Common myeloid progenitor, CD34-positive (primary cell): Measurements from ENCODE around the gene INPP5D.

Experiments
- CTCF ChIA-PET: fragments of 350-600 bp; sonication (Branson Sonifier 250); formaldehyde crosslinking; loops from one replicate; lab custom pipeline; 2021; ENCODE audit warnings: antibody characterized with exemption; lab: Charles Lee
- POLR2A ChIA-PET: fragments of 350-600 bp; sonication (Branson Sonifier 250); formaldehyde crosslinking; loops from one replicate; lab custom pipeline; 2021; ENCODE audit warnings: antibody characterized with exemption; lab: Charles Lee
- DNase-seq, 3 donors: peaks; one replicate each; pipeline versions ENCODE4 v3.0.0 to v3.0.0-alpha.2; 2013
- H3K27ac ChIP-seq, 2 experiments: 1 replicate in 1 of 2; 2 replicates in 1 of 2; pipeline ENCODE4 v1.7.0; 2013; ENCODE audit warnings: inconsistent platforms in 2 of 2, low read length in 2 of 2, mild to moderate bottlenecking in 2 of 2, low read depth in 1 of 2, moderate library complexity in 1 of 2; ENCODE audit not compliant: severe bottlenecking in 2 of 2, insufficient read depth in 1 of 2, poor library complexity in 1 of 2
- H3K27me3 ChIP-seq, 5 experiments: replicated peaks in 2 of 5; 1 replicate in 3 of 5; 2 replicates in 2 of 5; pipeline versions ENCODE4 v1.6.1 to v1.7.0; 2013; ENCODE audit warnings: low read length in 4 of 5, mild to moderate bottlenecking in 2 of 5, moderate library complexity in 2 of 5, inconsistent platforms in 1 of 5; ENCODE audit not compliant: insufficient read depth in 5 of 5, control insufficient read depth in 4 of 5
- H3K36me3 ChIP-seq, 4 experiments: 1 replicate in 2 of 4; 2 replicates in 2 of 4; pipeline versions ENCODE4 v1.6.1 to v1.7.0; 2013; ENCODE audit warnings: low read length in 3 of 4, control low read depth in 1 of 4, mild to moderate bottlenecking in 1 of 4; ENCODE audit not compliant: control insufficient read depth in 4 of 4, insufficient read depth in 4 of 4
- H3K4me1 ChIP-seq, 4 experiments: 1 replicate in 3 of 4; 2 replicates in 1 of 4; pipeline versions ENCODE4 v1.6.1 to v1.7.1; 2013; ENCODE audit warnings: low read length in 3 of 4, mild to moderate bottlenecking in 3 of 4, control low read depth in 1 of 4, inconsistent platforms in 1 of 4, moderate library complexity in 1 of 4; ENCODE audit not compliant: control insufficient read depth in 4 of 4, insufficient read depth in 4 of 4; ENCODE audit errors: control extremely low read depth in 1 of 4
- H3K4me3 ChIP-seq, 7 experiments: 1 replicate in 4 of 7; 2 replicates in 3 of 7; pipeline versions ENCODE4 v1.5.1 to v1.7.0; 2013; ENCODE audit warnings: mild to moderate bottlenecking in 7 of 7, low read length in 6 of 7, moderate library complexity in 6 of 7, inconsistent platforms in 2 of 7, low read depth in 2 of 7, control low read depth in 1 of 7; ENCODE audit not compliant: insufficient read depth in 4 of 7, control insufficient read depth in 1 of 7; ENCODE audit errors: extremely low read depth in 1 of 7
- H3K9me3 ChIP-seq, 5 experiments: 1 replicate in 4 of 5; 2 replicates in 1 of 5; pipeline versions ENCODE4 v1.6.1 to v1.7.1; 2013; ENCODE audit warnings: low read length in 4 of 5, mild to moderate bottlenecking in 2 of 5, inconsistent platforms in 1 of 5, low read depth in 1 of 5, moderate library complexity in 1 of 5; ENCODE audit not compliant: control insufficient read depth in 4 of 5, insufficient read depth in 2 of 5; ENCODE audit errors: control extremely low read depth in 1 of 5
- WGBS: methylation state at CpG from one replicate; pipeline ENCODE4 v1.1.5; 2013; ENCODE audit not compliant: insufficient coverage; 5-methylcytosine and 5-hydroxymethylcytosine counted together

INPP5D gene

DNA sequence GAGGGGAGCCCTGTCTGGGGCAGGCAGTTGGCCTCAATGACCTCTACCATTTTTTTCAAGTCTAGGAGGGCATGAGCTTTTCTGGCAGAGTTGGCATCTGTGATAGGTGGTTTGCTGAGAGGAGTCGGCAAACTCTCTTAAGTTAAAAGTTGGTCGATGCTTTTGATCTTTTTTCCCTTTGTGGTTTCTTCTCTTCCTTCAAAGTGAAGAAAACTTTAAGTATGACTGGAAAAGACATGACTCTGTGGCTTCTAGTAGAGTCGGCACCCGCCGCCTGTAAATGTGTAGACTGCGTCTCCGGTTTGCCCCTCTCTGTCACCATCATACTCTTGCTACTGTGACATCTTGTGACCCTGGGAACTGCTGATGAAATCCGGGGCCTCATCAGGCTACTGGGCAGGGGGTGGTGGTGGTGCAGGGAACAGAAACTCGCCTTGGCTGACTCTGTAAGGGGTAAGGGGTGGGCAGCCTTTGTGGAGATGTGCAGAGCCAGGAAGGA, 21.1 kb downstream of the INPP5D start:
- 0% methylated on average over 5 of the region's 9 CpGs for WGBS
- CTCF ChIA-PET = interaction anchor here (1.4 to 6.1 kb wide), 9 partner anchors 8 to 27 kb away, joined by 4 to 42 read pairs (median 9); partner anchors contain the start of gene INPP5D
- H3K4me3 ChIP-seq = peak overlapping the region in 2 of 7 experiments; percentile 24 to 30
- no peaks in the 10 kb centered on the region for H3K27me3 ChIP-seq
- peak in 2 of 3 donors; percentile 56 to 63 for DNase-seq
- no peaks in the 10 kb centered on the region for H3K9me3 ChIP-seq
- H3K4me1 ChIP-seq = peaks cover 61 to 97% (median 95%) of the 10 kb centered on the region in 4 experiments
- POLR2A ChIA-PET = interaction anchor here (0.8 kb wide), 1 partner anchor 19 kb away, joined by 3 read pairs; no protein-coding TSS in a partner anchor
- peak overlapping the region; percentile 83 to 88 for H3K27ac ChIP-seq
- H3K36me3 ChIP-seq = peaks cover 2 to 59% (median 29%) of the 10 kb centered on the region in 4 experiments

DNA sequence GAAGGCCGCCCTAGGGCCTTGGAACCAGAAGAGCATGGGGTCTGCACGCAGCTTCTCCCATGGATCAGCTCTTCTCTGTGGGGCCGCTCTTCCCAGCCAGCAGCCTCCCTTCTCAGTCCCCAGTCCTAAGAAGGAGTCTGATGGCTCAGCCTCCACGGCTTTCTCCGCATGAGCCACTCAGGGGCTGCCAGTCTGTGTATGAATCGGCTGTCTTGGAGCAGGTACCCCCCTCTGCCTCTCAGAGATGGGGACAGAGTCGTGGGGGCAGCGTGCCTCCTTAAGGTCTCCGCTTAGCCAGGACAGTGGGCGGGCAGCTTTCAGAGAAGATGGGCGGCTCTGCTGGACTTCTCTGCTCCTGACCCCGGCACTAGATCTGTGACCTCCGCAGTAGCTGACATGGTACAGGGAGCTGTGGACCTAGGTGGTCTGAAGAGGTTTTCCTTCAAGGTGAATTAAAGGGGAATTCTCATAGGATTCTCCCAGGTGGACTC, 21.6 kb downstream of the INPP5D start:
- peak overlapping the region; percentile 83 to 88 for H3K27ac ChIP-seq
- H3K4me3 ChIP-seq = peak overlapping the region in 1 of 7 experiments; percentile 24
- H3K27me3 ChIP-seq = no peaks in the 10 kb centered on the region
- peaks cover 59 to 97% (median 95%) of the 10 kb centered on the region in 4 experiments for H3K4me1 ChIP-seq
- POLR2A ChIA-PET = interaction anchor here (2.1 kb wide), 1 partner anchor 21 kb away, joined by 9 read pairs; no protein-coding TSS in a partner anchor
- CTCF ChIA-PET = interaction anchor here (1.0 to 6.1 kb wide), 13 partner anchors 8 to 49 kb away, joined by 4 to 42 read pairs (median 9); partner anchors contain the start of gene INPP5D
- peaks cover 5 to 61% (median 33%) of the 10 kb centered on the region in 4 experiments for H3K36me3 ChIP-seq
- 61% methylated on average over 12 of the region's 13 CpGs for WGBS
- DNase-seq = peak in 1 of 3 donors; percentile 44
- H3K9me3 ChIP-seq = no peaks in the 10 kb centered on the region

DNA sequence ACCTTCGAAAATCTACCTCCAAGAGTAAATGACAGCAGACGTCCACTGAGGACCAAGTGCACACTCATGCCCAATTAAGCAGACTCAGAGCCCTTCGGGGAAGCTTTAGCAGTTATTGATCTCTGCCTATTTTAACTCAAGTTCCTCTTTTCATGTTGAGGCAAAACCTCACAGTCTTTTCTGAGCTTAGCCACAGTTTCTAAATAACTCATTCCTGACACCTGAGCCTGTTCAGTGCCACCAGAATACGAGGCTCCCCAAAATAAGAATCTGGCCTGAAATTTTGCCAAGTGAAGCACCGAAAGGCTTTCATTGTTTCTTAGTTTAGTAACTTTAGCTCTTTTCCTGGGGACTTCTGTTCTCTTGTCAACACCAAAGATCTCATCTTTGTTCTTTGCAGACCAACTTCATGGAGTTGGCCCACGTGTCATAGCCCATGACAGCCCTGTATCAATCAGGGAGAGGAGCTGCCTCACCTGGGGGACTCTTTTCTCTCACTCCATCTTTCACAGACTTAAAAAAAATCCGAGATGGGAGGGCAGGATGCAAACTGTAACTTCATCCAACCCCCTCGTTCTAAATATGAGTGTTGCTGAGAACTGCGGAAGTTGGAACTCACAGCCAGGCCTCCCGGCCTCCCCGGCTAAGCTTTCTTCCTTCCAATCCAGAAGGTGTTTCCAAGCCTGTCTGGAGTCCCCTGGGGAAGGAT, 22.2 kb downstream of the INPP5D start:
- POLR2A ChIA-PET = interaction anchor here (1.0 to 2.1 kb wide), 2 partner anchors 10 to 21 kb away, joined by 3 to 9 read pairs; no protein-coding TSS in a partner anchor
- peak overlapping the region; percentile 83 to 88 for H3K27ac ChIP-seq
- no peaks in the 10 kb centered on the region for H3K27me3 ChIP-seq
- H3K4me1 ChIP-seq = peaks cover 55 to 95% (median 94%) of the 10 kb centered on the region in 4 experiments
- peak; percentile 56 to 86 (median 79) for DNase-seq
- H3K9me3 ChIP-seq = no peaks in the 10 kb centered on the region
- CTCF ChIA-PET = interaction anchor here (0.9 to 6.1 kb wide), 11 partner anchors 9 to 83 kb away, joined by 3 to 42 read pairs (median 9); partner anchors contain the start of gene INPP5D
- peaks cover 6 to 61% (median 34%) of the 10 kb centered on the region in 4 experiments for H3K36me3 ChIP-seq
- peak overlapping the region in 3 of 7 experiments; percentile 24 to 51 (median 37) for H3K4me3 ChIP-seq
- 19% methylated on average over 8 of the region's 11 CpGs for WGBS

DNA sequence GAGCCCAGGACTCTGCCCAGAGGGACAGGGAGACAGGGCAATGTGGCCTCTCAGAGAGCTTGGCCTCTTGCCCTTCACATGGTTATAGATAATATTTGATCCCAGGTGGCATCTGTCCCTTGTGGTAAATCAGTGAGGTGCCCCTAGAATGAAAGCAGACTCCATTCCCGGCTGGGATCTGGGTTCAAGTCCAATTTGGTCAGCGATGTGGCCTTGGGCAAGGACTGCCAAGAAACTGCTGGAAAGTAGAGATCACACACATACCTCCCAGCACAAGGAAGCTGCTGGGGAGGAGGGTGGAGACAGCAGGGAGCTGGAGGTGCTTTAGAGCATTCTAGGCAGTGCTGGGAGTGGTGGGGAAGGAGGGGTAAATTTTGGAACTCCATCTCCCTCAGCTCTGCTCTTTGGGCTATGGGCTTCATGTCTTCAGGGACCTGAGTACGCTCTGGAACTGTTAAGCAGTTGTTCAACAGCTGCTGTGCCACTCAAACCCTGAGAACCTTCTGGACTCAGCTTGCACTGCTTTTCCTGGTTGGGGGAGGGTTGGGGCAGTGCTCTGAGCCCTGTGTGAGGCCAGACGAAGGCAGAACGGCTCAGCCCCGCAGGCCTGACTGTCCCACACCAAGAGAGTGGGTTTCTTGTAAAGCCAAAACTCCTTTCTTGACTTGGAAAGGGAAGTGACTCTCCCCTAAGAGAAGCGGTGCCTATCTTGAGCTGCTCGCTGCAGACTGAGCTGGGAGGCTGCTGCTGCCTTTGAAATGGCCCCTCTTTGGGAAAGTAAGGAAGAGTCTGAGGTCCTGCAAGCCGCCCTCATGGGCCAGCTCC, 23.0 kb downstream of the INPP5D start:
- CTCF ChIA-PET = interaction anchor here (0.8 to 6.1 kb wide), 13 partner anchors 10 to 83 kb away, joined by 3 to 42 read pairs (median 9); partner anchors contain the start of gene INPP5D

DNA sequence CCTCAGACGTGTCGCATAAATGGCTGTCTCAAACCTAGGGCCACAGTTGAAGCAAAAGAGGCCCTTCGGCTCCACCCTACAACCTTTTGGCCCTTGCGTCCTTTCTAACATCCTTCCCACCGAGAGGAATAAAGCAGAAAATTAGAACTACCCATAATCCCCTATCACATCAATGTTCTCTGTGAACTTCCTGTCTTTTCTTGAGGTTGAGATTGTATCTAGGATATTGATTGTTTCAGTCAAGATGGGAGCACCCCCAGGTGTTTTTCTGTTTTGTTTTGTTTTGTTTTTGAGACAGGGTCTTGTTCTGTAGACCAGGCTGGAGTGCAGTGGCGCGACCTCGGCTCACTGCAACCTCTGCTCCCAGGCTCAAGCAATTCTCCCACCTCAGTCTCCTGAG, 23.6 kb downstream of the INPP5D start:
- Histone ChIP-seq H3K4me3 (peak overlapping the region in 4 of 7 experiments; percentile 15 to 51 (median 24)), H3K9me3 (no peaks in the 10 kb centered on the region), H3K36me3 (peaks cover 9 to 66% (median 36%) of the 10 kb centered on the region in 4 experiments), H3K27ac (peak overlapping the region; percentile 83 to 88), H3K4me1 (peaks cover 57 to 96% (median 91%) of the 10 kb centered on the region in 4 experiments), H3K27me3 (no peaks in the 10 kb centered on the region)
- CTCF ChIA-PET = interaction anchor here (0.7 to 6.1 kb wide), 10 partner anchors 8 to 52 kb away, joined by 3 to 42 read pairs (median 10); partner anchors contain the start of gene INPP5D
- no peak for DNase-seq
- WGBS = 68% methylated on average over 6 of the region's 8 CpGs
- POLR2A ChIA-PET = interaction anchor here (1.0 to 2.1 kb wide), 4 partner anchors 9 to 24 kb away, joined by 3 to 9 read pairs (median 4); partner anchors contain the start of gene INPP5D

More for the DNA sequence above, 23.0 kb downstream of the INPP5D start:
- Histone ChIP-seq H3K27me3 (no peaks in the 10 kb centered on the region), H3K4me1 (peaks cover 58 to 95% (median 91%) of the 10 kb centered on the region in 4 experiments), H3K36me3 (peaks cover 6 to 63% (median 34%) of the 10 kb centered on the region in 4 experiments), H3K9me3 (no peaks in the 10 kb centered on the region), H3K27ac (peak overlapping the region; percentile 83 to 88), H3K4me3 (peak overlapping the region in 4 of 7 experiments; percentile 23 to 51 (median 30))
- POLR2A ChIA-PET = interaction anchor here (1.0 to 2.1 kb wide), 3 partner anchors 9 to 22 kb away, joined by 3 to 9 read pairs (median 4); no protein-coding TSS in a partner anchor
- DNase-seq = peak in 1 of 3 donors; percentile 55
- WGBS = 22% methylated on average over 8 of the region's 9 CpGs

DNA sequence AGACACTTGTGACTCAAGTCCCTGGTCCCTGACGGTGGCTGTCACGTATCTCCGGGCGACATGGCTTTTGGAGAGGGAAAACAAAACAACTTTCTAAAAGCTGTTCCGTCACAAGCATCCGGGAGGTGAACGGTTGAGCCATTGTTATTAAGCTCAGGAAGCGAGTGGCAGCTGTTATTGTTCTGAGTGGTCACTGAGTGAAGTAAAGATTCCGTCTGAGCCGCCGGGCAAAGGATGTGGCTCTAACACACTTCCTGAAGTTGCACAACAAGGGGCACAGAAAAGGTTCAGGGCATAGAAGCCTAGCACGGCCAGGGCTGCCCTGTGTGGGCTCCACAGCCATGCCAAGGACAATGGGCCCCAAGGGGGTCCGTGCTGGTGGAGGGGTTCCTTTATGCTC, 24.3 kb downstream of the INPP5D start:
- CTCF ChIA-PET = interaction anchor here (0.7 to 6.1 kb wide), 6 partner anchors 8 to 51 kb away, joined by 3 to 42 read pairs (median 11); partner anchors contain the start of gene INPP5D
- no peaks in the 10 kb centered on the region for H3K9me3 ChIP-seq
- H3K27me3 ChIP-seq = no peaks in the 10 kb centered on the region
- 0% methylated on average over 11 of the region's 13 CpGs for WGBS
- H3K4me3 ChIP-seq = peak overlapping the region in 5 of 7 experiments; percentile 13 to 52 (median 49)
- peak overlapping the region; percentile 83 to 88 for H3K27ac ChIP-seq
- peaks cover 52 to 96% (median 88%) of the 10 kb centered on the region in 4 experiments for H3K4me1 ChIP-seq
- POLR2A ChIA-PET = interaction anchor here (0.7 to 1.4 kb wide), 5 partner anchors 8 to 25 kb away, joined by 3 to 5 read pairs (median 4); partner anchors contain the start of gene INPP5D
- DNase-seq = peak; percentile 64 to 93 (median 90)
- H3K36me3 ChIP-seq = peaks cover 12 to 66% (median 39%) of the 10 kb centered on the region in 4 experiments
